GM12878 (cell line): ENCODE data around the gene PRKAR1A. TPM values are rescaled to one million over a fixed set of nuclear protein-coding genes. Genes with fewer than 3 reads are reported as not detected.

ENCODE experiments used
- ATAC-seq: fragments of 200-7000 bp; cut with Tn5 transposase; 3 replicates; pipeline ENCODE4 v1.9.1; 2020; ENCODE audit warnings: mild to moderate bottlenecking, moderate library complexity
- BruUV-seq: library from RNA; stranded (reverse); fragments of 400-500 nt; replicated peaks from 2 replicates; lab custom pipeline; 2021; lab: Mats Ljungman, UMichigan
- CTCF ChIA-PET: fragments of 300-600 bp; sonication (Branson Sonifier 250); formaldehyde crosslinking; extraction: SDS; loops from one replicate; lab custom pipeline; 2021; ENCODE audit warnings: inconsistent platforms; lab: Yijun Ruan, JAX
- POLR2A ChIA-PET: fragments of 350-600 bp; formaldehyde crosslinking; extraction: SDS; loops from one replicate; lab custom pipeline; 2021; ENCODE audit warnings: inconsistent platforms; lab: Charles Lee
- RAD21 ChIA-PET: fragments of 300-600 bp; sonication (Branson Sonifier 250); formaldehyde crosslinking; loops from one replicate; lab custom pipeline; 2023; ENCODE audit warnings: antibody characterized with exemption; ENCODE audit not compliant: unreplicated experiment; lab: Charles Lee
- SMC1A ChIA-PET: fragments of 300-600 bp; sonication (Branson Sonifier 250); formaldehyde crosslinking; loops from one replicate; lab custom pipeline; 2023; ENCODE audit not compliant: unreplicated experiment, uncharacterized antibody; lab: Charles Lee
- DNase-seq: peaks from one replicate; pipeline ENCODE4 v3.0.0-alpha.2; 2011; ENCODE audit warnings: low read depth, low spot score
- FAIRE-seq: peaks from 3 replicates; lab custom pipeline; 2011; peaks lifted over from hg19 to GRCh38; lab: Jason Lieb, UNC
- H2AFZ ChIP-seq: 2 replicates; pipeline ENCODE4 v1.6.0; 2011; ENCODE audit warnings: low read depth, low read length, control low read depth; ENCODE audit not compliant: control insufficient read depth
- H3K27ac ChIP-seq: 2 replicates; pipeline ENCODE4 v1.5.1; 2011; ENCODE audit warnings: control low read depth; ENCODE audit not compliant: control insufficient read depth, insufficient read depth
- H3K27me3 ChIP-seq, 2 experiments: replicated peaks in 1 of 2; 2 replicates each; pipeline versions ENCODE4 v1.6.0 to v1.6.1; 2011; ENCODE audit warnings: low read length in 1 of 2; ENCODE audit not compliant: control insufficient read depth in 2 of 2, insufficient read depth in 2 of 2
- H3K36me3 ChIP-seq, 2 experiments: 2 replicates each; pipeline ENCODE4 v1.5.1; 2011; ENCODE audit warnings: low read length in 1 of 2; ENCODE audit not compliant: control insufficient read depth in 2 of 2, insufficient read depth in 2 of 2
- H3K4me1 ChIP-seq: 2 replicates; pipeline ENCODE4 v1.6.1; 2011; ENCODE audit warnings: mild to moderate bottlenecking, low read length, moderate library complexity, mixed read lengths; ENCODE audit not compliant: control insufficient read depth, insufficient read depth
- H3K4me2 ChIP-seq: 2 replicates; pipeline ENCODE4 v1.6.0; 2011; ENCODE audit warnings: control low read depth; ENCODE audit not compliant: control insufficient read depth, insufficient read depth
- H3K4me3 ChIP-seq: fragments of 200-600 bp; sonication (generic); 2 replicates; pipeline ENCODE4 v1.5.1; 2016
- H3K79me2 ChIP-seq: 2 replicates; pipeline ENCODE4 v1.6.0; 2011; ENCODE audit warnings: low read length; ENCODE audit not compliant: control insufficient read depth, insufficient read depth
- H3K9ac ChIP-seq: 2 replicates; pipeline ENCODE4 v1.8.0; 2011; ENCODE audit warnings: low read length, control low read depth, mixed read lengths; ENCODE audit not compliant: control insufficient read depth, insufficient read depth
- H3K9me3 ChIP-seq: replicated peaks from 3 replicates; pipeline ENCODE4 v1.5.1; 2011; ENCODE audit warnings: mild to moderate bottlenecking, low read length; ENCODE audit not compliant: control insufficient read depth, insufficient read depth
- H4K20me1 ChIP-seq: 2 replicates; pipeline ENCODE4 v1.6.0; 2011; ENCODE audit not compliant: control insufficient read depth, insufficient read depth
- FOXM1 ChIP-seq: IDR thresholded peaks from 2 replicates; pipeline ENCODE4 v1.6.1; 2012; ENCODE audit warnings: low read depth, mild to moderate bottlenecking, inconsistent platforms, low read length, moderate library complexity
- GATAD2B ChIP-seq: fragments of 450-650 bp; conservative IDR thresholded peaks from 2 replicates; pipeline ENCODE4 v1.6.1; 2017; ENCODE audit warnings: low read depth, mild to moderate bottlenecking, moderate library complexity
- IRF3 ChIP-seq: fragments of 450-650 bp; IDR thresholded peaks from 2 replicates; pipeline ENCODE4 v1.6.1; 2014; ENCODE audit warnings: mild to moderate bottlenecking
- IRF5 ChIP-seq: fragments of 450-650 bp; IDR thresholded peaks from 2 replicates; pipeline ENCODE4 v1.6.1; 2017; ENCODE audit warnings: borderline replicate concordance
- KDM1A ChIP-seq: fragments of 200-600 bp; sonication (generic); IDR thresholded peaks from 2 replicates; pipeline ENCODE4 v1.6.1; 2016; ENCODE audit warnings: borderline replicate concordance
- MEF2A ChIP-seq: IDR thresholded peaks from 2 replicates; pipeline ENCODE4 v1.6.1; 2011; ENCODE audit warnings: low read depth, mild to moderate bottlenecking, low read length, moderate library complexity; ENCODE audit not compliant: insufficient read depth
- MYC ChIP-seq: IDR thresholded peaks from 2 replicates; pipeline ENCODE4 v1.6.1; 2011; ENCODE audit warnings: mild to moderate bottlenecking, low read length, moderate library complexity, inconsistent platforms; ENCODE audit not compliant: insufficient read depth, insufficient replicate concordance, insufficient read length, severe bottlenecking
- NFYA ChIP-seq: IDR thresholded peaks from 2 replicates; pipeline ENCODE4 v1.6.1; 2011; ENCODE audit warnings: low read depth, mild to moderate bottlenecking, low read length, improper control_type of control experiment, borderline replicate concordance
- NRF1 ChIP-seq: conservative IDR thresholded peaks from 2 replicates; pipeline ENCODE4 v1.6.1; 2011; ENCODE audit warnings: mild to moderate bottlenecking, low read depth, low read length, improper control_type of control experiment
- PKNOX1 ChIP-seq: fragments of 450-650 bp; IDR thresholded peaks from 2 replicates; pipeline ENCODE4 v1.6.1; 2016; ENCODE audit warnings: mild to moderate bottlenecking
- TCF3 ChIP-seq: IDR thresholded peaks from 2 replicates; pipeline ENCODE4 v1.6.1; 2012; ENCODE audit warnings: low read depth, mild to moderate bottlenecking, low read length, borderline replicate concordance; ENCODE audit not compliant: insufficient read depth
- ZBTB40 ChIP-seq: fragments of 450-650 bp; IDR thresholded peaks from 2 replicates; pipeline ENCODE4 v1.6.1; 2016; ENCODE audit warnings: mild to moderate bottlenecking, moderate library complexity, borderline replicate concordance
- ZNF274 ChIP-seq: IDR thresholded peaks from one replicate; pipeline ENCODE4 v1.8.0; 2011; ENCODE audit not compliant: insufficient read length, insufficient read depth
- ZNF622 ChIP-seq: fragments of 450-650 bp; IDR thresholded peaks from 2 replicates; pipeline ENCODE4 v1.6.1; 2017; ENCODE audit warnings: mild to moderate bottlenecking, inconsistent platforms
- WGBS: methylation state at CpG from one replicate; pipeline ENCODE4 v1.1.6; 2016; ENCODE audit warnings: low lambda C conversion rate; ENCODE audit not compliant: insufficient replicate concordance, insufficient coverage; ENCODE audit errors: missing lambda C conversion rate; 5-methylcytosine and 5-hydroxymethylcytosine counted together
- in situ Hi-C: fragments of 300-500 bp; cut with MboI; formaldehyde crosslinking; loops from 9 replicates; pipeline ENCODE4 v1.14.3; 2018; ENCODE audit warnings: mixed read lengths
- intact Hi-C: fragments of 100-400 bp; cut with micrococcal nuclease; formaldehyde crosslinking; loops from one replicate; pipeline ENCODE4 v1.14.2; 2022; ENCODE audit not compliant: unreplicated experiment
- polyA plus RNA-seq, 11 experiments: library from polyadenylated mRNA; depleted of rRNA in 4 of 11; unstranded in 6 of 11; stranded (reverse) in 5 of 11; fragments of >200 nt; fragmentation: Nextera tagmentation in 4 of 11; fragmentation: Illumina TruSeq in 1 of 11; extraction: Ambion mirVana in 4 of 11; extraction: Trizol in 1 of 11; gene quantifications; 1 replicate in 1 of 11; 2 replicates in 10 of 11; pipeline versions ENCODE4 v1.2.1 to v1.2.3, GENCODE V29; 2011 to 2016; ENCODE audit warnings: inconsistent platforms in 2 of 11, missing spikeins in 2 of 11, low read depth in 1 of 11
- total RNA-seq, 4 experiments: library from RNA; depleted of rRNA in 3 of 4; stranded (reverse); fragments of >200 nt in 3 of 4; fragmentation: Illumina TruSeq in 1 of 4; extraction: Trizol in 1 of 4; gene quantifications; 2 replicates each; pipeline versions ENCODE4 v1.2.1 to v1.2.3, GENCODE V29; 2013 to 2021

Gene PRKAR1A
- total and polyA plus RNA-seq, 10 of the 15 experiments (the other 5 are each of a cell fraction or from before 2014, with no cell fraction given), result 29.1 to 200 (median 125) TPM

GRCh38 chr17:68591583-68591982 lies 79.4 kb downstream of the PRKAR1A start:
- H3K9ac ChIP-seq, result no peak overlapping the region
- POLR2A ChIA-PET, result no interaction called here
- TF ChIP-seq FOXM1, result no peak
- TF ChIP-seq TCF3, result no peak
- no peak for TF ChIP-seq IRF5
- TF ChIP-seq NRF1, result no peak
- no peak for TF ChIP-seq MYC
- no peak for TF ChIP-seq ZNF622
- TF ChIP-seq MEF2A, result no peak
- TF ChIP-seq ZBTB40, result no peak
- TF ChIP-seq PKNOX1, result no peak
- TF ChIP-seq GATAD2B, result no peak
- TF ChIP-seq IRF3, result no peak
- no peak for TF ChIP-seq KDM1A
- TF ChIP-seq NFYA, result no peak
- no peak for TF ChIP-seq ZNF274

More at GRCh38 chr17:68591583-68591982, 79.4 kb downstream of the PRKAR1A start:
- Histone ChIP-seq H3K36me3 (no peaks in the 10 kb centered on the region), H3K27me3 (peaks cover 2% of the 10 kb centered on the region in 2 experiments; a peak in 2 of 4 replicates), H3K4me3 (no peak overlapping the region), H2AFZ (no peak overlapping the region), H3K79me2 (no peaks in the 10 kb centered on the region), H3K4me2 (no peak overlapping the region), H3K9me3 (no peaks in the 10 kb centered on the region; the same call in 2 of the 3 replicates), H3K27ac (no peak overlapping the region), H4K20me1 (no peaks in the 10 kb centered on the region), H3K4me1 (no peaks in the 10 kb centered on the region)
- no TSS peak for BruUV-seq
- 42% methylated on average over 11 of the region's 12 CpGs for WGBS
- CTCF ChIA-PET, result no interaction called here
- FAIRE-seq (no peak), DNase-seq (no peak), ATAC-seq (no peak)
- in situ Hi-C loops (no loop called here), intact Hi-C loops (no loop called here)
- SMC1A ChIA-PET, result interaction anchor here (1.3 kb wide), 1 partner anchor 12 kb away, joined by 3 read pairs; no protein-coding TSS in a partner anchor
- RAD21 ChIA-PET, result no interaction called here
